ENCODE data around the gene SOX8. TPM values are rescaled to one million over a fixed set of nuclear protein-coding genes. Genes with fewer than 3 reads are reported as not detected.

SOX8 gene
- total and polyA plus RNA-seq, 2 donors (not counting 1 experiment from before 2014, with no cell fraction given) = 0.03 TPM; not detected in 1

GRCh38 chr16:1033128-1033679, 51.6 kb downstream of the SOX8 start:
- no peak overlapping the region for H3K27ac ChIP-seq (ENCODE audit: insufficient read depth, low read length)
- no peak overlapping the region for H2AFZ ChIP-seq (ENCODE audit: low read length)
- H4K20me1 ChIP-seq (ENCODE audit: control insufficient read depth, extremely low read depth, insufficient read depth, low read length) = no peaks in the 10 kb centered on the region
- H3K4me3 ChIP-seq (replicated peaks in 1 of 4; ENCODE audit: control extremely low read depth in 1 of 4, insufficient read depth in 1 of 4, low read depth in 3 of 4, low read length in 4 of 4) = no peak overlapping the region
- no peak for TF ChIP-seq EZH2 (IDR thresholded peaks at IDR 0.05; ENCODE audit: low read length, missing control alignments)
- TF ChIP-seq, protein P1, sequence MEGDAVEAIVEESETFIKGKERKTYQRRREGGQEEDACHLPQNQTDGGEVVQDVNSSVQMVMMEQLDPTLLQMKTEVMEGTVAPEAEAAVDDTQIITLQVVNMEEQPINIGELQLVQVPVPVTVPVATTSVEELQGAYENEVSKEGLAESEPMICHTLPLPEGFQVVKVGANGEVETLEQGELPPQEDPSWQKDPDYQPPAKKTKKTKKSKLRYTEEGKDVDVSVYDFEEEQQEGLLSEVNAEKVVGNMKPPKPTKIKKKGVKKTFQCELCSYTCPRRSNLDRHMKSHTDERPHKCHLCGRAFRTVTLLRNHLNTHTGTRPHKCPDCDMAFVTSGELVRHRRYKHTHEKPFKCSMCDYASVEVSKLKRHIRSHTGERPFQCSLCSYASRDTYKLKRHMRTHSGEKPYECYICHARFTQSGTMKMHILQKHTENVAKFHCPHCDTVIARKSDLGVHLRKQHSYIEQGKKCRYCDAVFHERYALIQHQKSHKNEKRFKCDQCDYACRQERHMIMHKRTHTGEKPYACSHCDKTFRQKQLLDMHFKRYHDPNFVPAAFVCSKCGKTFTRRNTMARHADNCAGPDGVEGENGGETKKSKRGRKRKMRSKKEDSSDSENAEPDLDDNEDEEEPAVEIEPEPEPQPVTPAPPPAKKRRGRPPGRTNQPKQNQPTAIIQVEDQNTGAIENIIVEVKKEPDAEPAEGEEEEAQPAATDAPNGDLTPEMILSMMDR (conservative IDR thresholded peaks at IDR 0.05 in 1 of 2, IDR thresholded peaks at IDR 0.05 in 1 of 2; ENCODE audit: low read depth in 1 of 2, low read length in 2 of 2) = no peak
- no peaks in the 10 kb centered on the region for H3K79me2 ChIP-seq (ENCODE audit: control insufficient read depth, insufficient read depth, low read length)
- DNase-seq (ENCODE audit: low read depth in 2 of 2) = no peak
- H3K4me2 ChIP-seq (ENCODE audit: extremely low read depth, insufficient read depth, low read length) = no peak overlapping the region
- no peaks in the 10 kb centered on the region for H3K27me3 ChIP-seq (ENCODE audit: control insufficient read depth, insufficient read depth, low read length)
- no peaks in the 10 kb centered on the region for H3K4me1 ChIP-seq (ENCODE audit: control insufficient read depth, extremely low read depth, insufficient read depth, low read length)
- H3K9me3 ChIP-seq (ENCODE audit: control insufficient read depth, insufficient read depth, low read depth, low read length) = no peaks in the 10 kb centered on the region
- no peak overlapping the region for H3K9ac ChIP-seq (ENCODE audit: insufficient read depth, low read length)
- H3K36me3 ChIP-seq (ENCODE audit: control insufficient read depth, insufficient read depth, low read length) = no peaks in the 10 kb centered on the region

DNA sequence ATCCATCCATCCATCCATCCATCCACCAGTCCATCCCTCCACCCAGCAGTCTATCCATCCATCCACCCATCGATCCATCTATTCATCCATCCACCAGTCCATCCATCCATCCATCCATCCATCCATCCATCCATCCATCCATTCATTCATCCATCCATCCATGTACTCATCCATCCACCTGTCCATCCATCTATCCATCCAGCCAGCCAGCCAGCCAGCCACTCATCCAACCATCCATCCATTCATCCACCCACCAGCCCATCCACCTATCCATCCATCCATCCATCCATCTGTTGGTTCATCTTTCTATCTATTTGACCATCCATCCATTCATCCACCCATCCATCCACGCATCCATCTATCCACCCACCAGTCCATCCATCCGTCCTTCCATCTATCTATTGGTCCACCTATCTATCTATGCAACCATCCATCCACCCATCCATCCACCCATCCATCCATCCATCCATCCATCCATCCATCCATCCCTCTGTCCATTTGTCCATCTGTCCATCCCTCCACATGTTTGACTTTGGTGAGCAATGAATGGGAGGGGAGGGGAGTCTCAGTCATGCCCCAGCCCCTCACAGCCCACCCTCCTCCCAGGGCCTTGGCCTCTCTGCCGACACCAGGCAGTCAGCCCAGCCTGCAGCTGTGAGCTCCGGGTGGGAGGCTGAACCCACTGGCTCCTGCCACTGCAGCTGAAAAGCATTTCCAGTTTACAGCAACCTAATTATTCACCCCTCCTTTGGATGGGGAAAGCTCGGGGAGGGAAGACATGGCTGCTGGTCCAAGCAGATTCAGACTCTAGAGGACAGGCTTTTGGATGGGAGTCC, 52.9 kb downstream of the SOX8 start:
- no peak for DNase-seq (ENCODE audit: low read depth in 2 of 2)
- no peak overlapping the region for H2AFZ ChIP-seq (ENCODE audit: low read length)
- H3K36me3 ChIP-seq (ENCODE audit: control insufficient read depth, insufficient read depth, low read length) = no peaks in the 10 kb centered on the region
- H3K9ac ChIP-seq (ENCODE audit: insufficient read depth, low read length) = no peak overlapping the region
- no peaks in the 10 kb centered on the region for H3K79me2 ChIP-seq (ENCODE audit: control insufficient read depth, insufficient read depth, low read length)
- TF ChIP-seq, protein P1 (conservative IDR thresholded peaks at IDR 0.05 in 1 of 2, IDR thresholded peaks at IDR 0.05 in 1 of 2; ENCODE audit: low read depth in 1 of 2, low read length in 2 of 2) = no peak
- TF ChIP-seq EZH2 (IDR thresholded peaks at IDR 0.05; ENCODE audit: low read length, missing control alignments) = no peak
- no peaks in the 10 kb centered on the region for H3K27me3 ChIP-seq (ENCODE audit: control insufficient read depth, insufficient read depth, low read length)
- H4K20me1 ChIP-seq (ENCODE audit: control insufficient read depth, extremely low read depth, insufficient read depth, low read length) = no peaks in the 10 kb centered on the region
- H3K4me2 ChIP-seq (ENCODE audit: extremely low read depth, insufficient read depth, low read length) = no peak overlapping the region
- H3K4me1 ChIP-seq (ENCODE audit: control insufficient read depth, extremely low read depth, insufficient read depth, low read length) = no peaks in the 10 kb centered on the region
- H3K4me3 ChIP-seq (replicated peaks in 1 of 4; ENCODE audit: control extremely low read depth in 1 of 4, insufficient read depth in 1 of 4, low read depth in 3 of 4, low read length in 4 of 4) = no peak overlapping the region
- no peaks in the 10 kb centered on the region for H3K9me3 ChIP-seq (ENCODE audit: control insufficient read depth, insufficient read depth, low read depth, low read length)
- H3K27ac ChIP-seq (ENCODE audit: insufficient read depth, low read length) = no peak overlapping the region

DNA sequence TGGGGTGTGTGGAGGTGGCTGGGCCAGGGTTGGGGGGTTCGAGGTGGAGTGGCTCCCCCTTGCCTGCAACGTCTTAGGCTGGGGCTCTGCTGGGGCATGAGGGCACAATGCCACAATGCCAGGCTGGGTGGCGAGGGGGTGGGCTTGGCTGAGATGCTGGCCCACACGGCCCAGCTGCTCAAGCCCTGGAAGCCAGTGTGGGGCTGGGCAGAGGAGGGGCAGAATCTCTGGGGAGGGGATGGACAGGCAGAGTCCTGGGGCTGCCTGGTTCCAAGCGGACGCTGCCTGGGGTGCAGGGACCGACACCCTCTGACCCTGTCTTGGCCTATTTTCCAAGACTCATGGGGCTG, 53.5 kb downstream of the SOX8 start:
- Histone ChIP-seq H3K4me2 (ENCODE audit: extremely low read depth, insufficient read depth, low read length) (no peak overlapping the region), H3K9ac (ENCODE audit: insufficient read depth, low read length) (no peak overlapping the region), H3K27me3 (ENCODE audit: control insufficient read depth, insufficient read depth, low read length) (no peaks in the 10 kb centered on the region), H3K4me3 (replicated peaks in 1 of 4; ENCODE audit: control extremely low read depth in 1 of 4, insufficient read depth in 1 of 4, low read depth in 3 of 4, low read length in 4 of 4) (no peak overlapping the region), H3K27ac (ENCODE audit: insufficient read depth, low read length) (no peak overlapping the region), H3K36me3 (ENCODE audit: control insufficient read depth, insufficient read depth, low read length) (no peaks in the 10 kb centered on the region), H4K20me1 (ENCODE audit: control insufficient read depth, extremely low read depth, insufficient read depth, low read length) (no peaks in the 10 kb centered on the region), H3K79me2 (ENCODE audit: control insufficient read depth, insufficient read depth, low read length) (no peaks in the 10 kb centered on the region), H3K9me3 (ENCODE audit: control insufficient read depth, insufficient read depth, low read depth, low read length) (no peaks in the 10 kb centered on the region), H2AFZ (ENCODE audit: low read length) (no peak overlapping the region), H3K4me1 (ENCODE audit: control insufficient read depth, extremely low read depth, insufficient read depth, low read length) (no peaks in the 10 kb centered on the region)
- DNase-seq (ENCODE audit: low read depth in 2 of 2) = no peak
- TF ChIP-seq, protein P1 (conservative IDR thresholded peaks at IDR 0.05 in 1 of 2, IDR thresholded peaks at IDR 0.05 in 1 of 2; ENCODE audit: low read depth in 1 of 2, low read length in 2 of 2) = no peak
- no peak for TF ChIP-seq EZH2 (IDR thresholded peaks at IDR 0.05; ENCODE audit: low read length, missing control alignments)

All from fibroblast of lung (primary cell).